Osteoblast (primary cell): ENCODE data around the gene CDHR3. TPM values are rescaled to one million over a fixed set of nuclear protein-coding genes. Genes with fewer than 3 reads are reported as not detected.

ENCODE experiments used
- DNase-seq: peaks from one replicate; pipeline ENCODE4 v3.0.0; 2011; ENCODE audit warnings: low spot score, mixed read lengths; ENCODE audit not compliant: insufficient read length; ENCODE audit errors: missing footprints
- H2AFZ ChIP-seq: 2 replicates; pipeline ENCODE4 v1.6.0; 2011; ENCODE audit warnings: mild to moderate bottlenecking, low read length
- H3K27ac ChIP-seq: 2 replicates; pipeline ENCODE4 v1.5.1; 2011; ENCODE audit warnings: mild to moderate bottlenecking, low read depth, low read length, moderate library complexity
- H3K27me3 ChIP-seq: 2 replicates; pipeline ENCODE4 v1.6.0; 2012; ENCODE audit warnings: mild to moderate bottlenecking, control low read depth, inconsistent platforms, low read length, moderate library complexity; ENCODE audit not compliant: insufficient read depth
- H3K36me3 ChIP-seq: 2 replicates; pipeline ENCODE4 v1.5.1; 2011; ENCODE audit warnings: mild to moderate bottlenecking, low read length, control low read depth, moderate library complexity; ENCODE audit not compliant: insufficient read depth
- H3K4me1 ChIP-seq: 2 replicates; pipeline ENCODE4 v1.5.1; 2011; ENCODE audit warnings: mild to moderate bottlenecking, low read length, control low read depth, moderate library complexity; ENCODE audit not compliant: insufficient read depth
- H3K4me2 ChIP-seq: 2 replicates; pipeline ENCODE4 v1.6.0; 2011; ENCODE audit warnings: mild to moderate bottlenecking, low read length; ENCODE audit not compliant: insufficient read depth
- H3K4me3 ChIP-seq: fragments of 200-600 bp; sonication (generic); 3 replicates; pipeline ENCODE4 v1.5.1; 2012; ENCODE audit warnings: mild to moderate bottlenecking, low read length, inconsistent platforms; ENCODE audit not compliant: insufficient read depth
- H3K79me2 ChIP-seq: 2 replicates; pipeline ENCODE4 v1.6.0; 2012; ENCODE audit warnings: mild to moderate bottlenecking, low read length, control low read depth, inconsistent platforms; ENCODE audit not compliant: insufficient read depth
- H3K9me3 ChIP-seq: 2 replicates; pipeline ENCODE4 v1.5.1; 2011; ENCODE audit warnings: low read depth, low read length, control low read depth
- H4K20me1 ChIP-seq: 2 replicates; pipeline ENCODE4 v1.6.0; 2012; ENCODE audit warnings: mild to moderate bottlenecking, low read length, control low read depth; ENCODE audit not compliant: insufficient read depth
- CTCF ChIP-seq: IDR thresholded peaks from 2 replicates; pipeline ENCODE4 v1.5.1; 2011; ENCODE audit warnings: mild to moderate bottlenecking, low read depth, low read length, moderate library complexity; ENCODE audit errors: extremely low read depth
- total RNA-seq: library from RNA; depleted of rRNA; stranded (reverse); fragments of >200 nt; gene quantifications from 2 replicates; pipeline ENCODE4 v1.2.3, GENCODE V29; 2012

CDHR3 gene
- total RNA-seq, 1 donor, result 8.3 TPM

DNA sequence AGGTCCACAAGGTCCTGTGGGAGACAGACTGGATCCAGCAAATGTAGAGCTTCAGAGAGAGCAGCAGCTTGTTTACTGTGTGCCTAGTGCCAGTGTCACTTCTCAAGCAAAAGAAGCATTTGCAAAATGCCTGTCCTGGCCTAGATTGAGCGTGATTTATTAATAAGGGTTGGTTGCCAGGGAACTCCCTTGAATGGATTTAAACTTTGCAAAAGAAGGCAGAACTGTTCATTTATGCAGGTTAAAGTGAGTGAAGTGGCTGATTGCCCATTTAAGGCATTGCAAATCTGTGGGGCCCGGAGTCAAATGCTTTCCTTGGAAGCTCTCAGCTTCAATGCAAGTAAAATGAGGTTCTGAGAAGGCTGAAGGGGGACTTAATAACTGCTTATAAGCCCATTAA lies 71.3 kb downstream of the CDHR3 start:
- Histone ChIP-seq H3K9me3 (peaks cover 4% of the 10 kb centered on the region), H3K4me2 (no peak overlapping the region), H3K79me2 (no peaks in the 10 kb centered on the region), H2AFZ (no peak overlapping the region), H3K4me3 (no peak overlapping the region), H3K4me1 (peaks cover 7% of the 10 kb centered on the region), H4K20me1 (no peaks in the 10 kb centered on the region), H3K36me3 (no peaks in the 10 kb centered on the region), H3K27ac (no peak overlapping the region), H3K27me3 (peaks cover 22% of the 10 kb centered on the region)
- TF ChIP-seq CTCF, result no peak
- DNase-seq, result no peak

DNA sequence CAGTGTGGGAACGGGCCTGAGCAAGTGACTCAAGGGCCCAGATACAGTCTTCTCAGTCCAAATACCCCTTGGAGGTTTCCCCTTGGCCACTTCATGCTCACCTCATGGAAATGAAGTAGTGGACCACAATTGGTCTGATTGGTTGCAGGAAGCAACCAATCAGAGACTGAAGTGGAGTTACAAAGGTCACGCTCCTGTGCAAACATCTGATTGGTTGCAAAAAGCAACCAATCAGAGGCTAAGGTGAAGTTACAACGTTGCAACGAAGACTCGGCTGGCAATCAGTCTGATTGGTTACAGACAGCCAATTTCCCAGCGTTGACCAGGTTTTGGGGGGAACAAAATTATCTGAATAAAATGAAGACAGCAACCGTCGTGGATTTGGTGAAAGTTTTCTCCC lies 72.5 kb downstream of the CDHR3 start:
- H3K79me2 ChIP-seq, result no peaks in the 10 kb centered on the region
- no peaks in the 10 kb centered on the region for H3K36me3 ChIP-seq
- no peak overlapping the region for H3K4me2 ChIP-seq
- peaks cover 15% of the 10 kb centered on the region for H3K27me3 ChIP-seq
- DNase-seq, result no peak
- H4K20me1 ChIP-seq, result no peaks in the 10 kb centered on the region
- H3K4me3 ChIP-seq, result no peak overlapping the region
- peaks cover 4% of the 10 kb centered on the region for H3K9me3 ChIP-seq
- H2AFZ ChIP-seq, result no peak overlapping the region
- TF ChIP-seq CTCF, result no peak
- no peak overlapping the region for H3K27ac ChIP-seq
- H3K4me1 ChIP-seq, result peaks cover 19% of the 10 kb centered on the region

DNA sequence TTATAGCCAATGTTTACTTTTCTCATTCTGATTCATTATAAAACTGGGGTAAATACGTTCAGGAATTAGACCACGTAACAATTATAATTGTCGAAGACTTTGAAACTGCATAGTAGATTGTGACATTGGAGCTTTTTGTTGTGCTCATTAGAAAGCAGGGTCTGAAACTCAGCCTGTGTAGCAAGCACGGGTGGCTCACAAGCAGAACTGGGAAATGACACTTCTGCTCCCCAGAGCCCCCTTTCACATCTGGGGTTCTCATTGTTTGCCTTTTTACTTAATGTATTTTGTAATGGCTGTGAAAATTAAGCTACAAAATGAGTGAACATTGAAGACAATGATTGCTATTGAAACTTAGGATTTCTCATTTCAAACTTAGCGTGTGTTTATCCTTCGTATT lies 72.9 kb downstream of the CDHR3 start:
- H3K9me3 ChIP-seq, result peaks cover 4% of the 10 kb centered on the region
- no peaks in the 10 kb centered on the region for H4K20me1 ChIP-seq
- peaks cover 23% of the 10 kb centered on the region for H3K4me1 ChIP-seq
- peaks cover 13% of the 10 kb centered on the region for H3K27me3 ChIP-seq
- no peaks in the 10 kb centered on the region for H3K36me3 ChIP-seq
- no peaks in the 10 kb centered on the region for H3K79me2 ChIP-seq
- no peak overlapping the region for H3K27ac ChIP-seq
- no peak for DNase-seq
- H3K4me2 ChIP-seq, result no peak overlapping the region
- no peak for TF ChIP-seq CTCF
- no peak overlapping the region for H2AFZ ChIP-seq
- H3K4me3 ChIP-seq, result no peak overlapping the region

DNA sequence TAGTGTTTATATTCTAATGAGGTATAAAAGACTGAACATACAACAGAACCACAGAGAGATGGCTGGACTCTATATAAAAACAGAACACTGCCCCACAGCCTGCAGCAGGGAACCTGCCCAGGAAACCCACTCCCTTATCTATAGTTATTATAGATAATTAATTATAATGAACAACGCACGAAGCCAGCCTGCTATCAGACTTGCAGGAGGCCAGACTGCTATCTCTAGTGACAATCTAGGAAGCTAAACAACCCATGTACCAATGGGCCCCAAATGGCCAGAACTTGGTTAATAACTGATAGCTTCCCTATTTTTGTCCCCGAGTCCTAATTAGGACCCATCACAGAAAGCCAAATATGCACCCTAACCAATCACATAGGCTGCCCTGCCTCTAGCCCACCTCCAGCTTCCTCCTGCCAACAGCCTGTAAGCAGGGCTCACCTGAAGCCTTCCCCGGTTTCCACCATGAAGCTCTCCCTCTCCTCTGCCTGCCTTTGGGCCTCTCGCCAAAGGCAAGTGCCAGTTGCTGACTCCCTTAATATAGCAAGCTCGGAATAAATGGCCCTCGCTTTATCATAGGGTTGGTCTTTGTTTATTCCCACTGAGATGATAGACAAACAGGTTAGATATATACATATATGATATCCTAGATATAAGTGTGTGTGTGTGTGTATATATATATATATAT lies 74.6 kb downstream of the CDHR3 start:
- Histone ChIP-seq H3K79me2 (no peaks in the 10 kb centered on the region), H3K4me1 (peaks cover 34% of the 10 kb centered on the region), H2AFZ (no peak overlapping the region), H3K4me2 (no peak overlapping the region), H3K4me3 (no peak overlapping the region), H4K20me1 (no peaks in the 10 kb centered on the region), H3K9me3 (peaks cover 4% of the 10 kb centered on the region), H3K36me3 (no peaks in the 10 kb centered on the region), H3K27me3 (no peaks in the 10 kb centered on the region), H3K27ac (no peak overlapping the region)
- TF ChIP-seq CTCF, result no peak
- no peak for DNase-seq
